IMR-90 (cell line): ENCODE measurements around the gene IRF6. TPM values are rescaled to one million over a fixed set of nuclear protein-coding genes. Genes with fewer than 3 reads are reported as not detected.

Experiments used
- ATAC-seq: fragments of 200-7000 bp; cut with Tn5 transposase; 2 replicates; pipeline ENCODE4 v1.9.1; 2020; ENCODE audit warnings: low read depth, mild to moderate bottlenecking, moderate library complexity
- BruUV-seq: library from RNA; stranded (reverse); fragments of 400-500 nt; replicated peaks from 2 replicates; lab custom pipeline; 2021; lab: Mats Ljungman, UMichigan
- CTCF ChIA-PET: fragments of 300-600 bp; formaldehyde crosslinking; extraction: SDS; loops from one replicate; lab custom pipeline; 2021; ENCODE audit warnings: antibody characterized with exemption; lab: Yijun Ruan, JAX
- POLR2A ChIA-PET: fragments of 300-600 bp; sonication (Branson Sonifier 250); formaldehyde crosslinking; loops from one replicate; lab custom pipeline; 2022; ENCODE audit warnings: antibody characterized with exemption; ENCODE audit not compliant: unreplicated experiment; lab: Charles Lee
- DNase-seq: peaks from one replicate; pipeline ENCODE4 v3.0.0; 2013
- H2AFZ ChIP-seq: replicated peaks from 2 replicates; pipeline ENCODE3; 2013; ENCODE audit warnings: low read length, mild to moderate bottlenecking; ENCODE audit not compliant: poor library complexity
- H2AK5ac ChIP-seq: 2 replicates; pipeline ENCODE4 v1.6.1; 2013; ENCODE audit warnings: low read depth, low read length, inconsistent platforms
- H2AK9ac ChIP-seq: replicated peaks from 2 replicates; pipeline ENCODE3; 2013; ENCODE audit warnings: mild to moderate bottlenecking, low read depth, low read length, moderate library complexity; ENCODE audit not compliant: poor library complexity
- H2BK120ac ChIP-seq: 2 replicates; pipeline ENCODE4 v1.6.1; 2013; ENCODE audit warnings: low read depth, low read length, inconsistent platforms
- H2BK15ac ChIP-seq: 3 replicates; pipeline ENCODE4 v1.6.1; 2013; ENCODE audit warnings: low read depth, low read length, inconsistent platforms
- H2BK20ac ChIP-seq: 2 replicates; pipeline ENCODE4 v1.6.1; 2013; ENCODE audit warnings: low read depth, mild to moderate bottlenecking, inconsistent platforms, low read length, moderate library complexity
- H2BK5ac ChIP-seq: 2 replicates; pipeline ENCODE4 v1.6.1; 2013; ENCODE audit warnings: mild to moderate bottlenecking, low read depth, low read length, inconsistent platforms; ENCODE audit not compliant: poor library complexity, severe bottlenecking
- H3K14ac ChIP-seq: replicated peaks from 2 replicates; pipeline ENCODE4 v1.6.1; 2013; ENCODE audit warnings: low read depth, low read length, inconsistent platforms
- H3K18ac ChIP-seq: 2 replicates; pipeline ENCODE4 v1.6.1; 2013; ENCODE audit warnings: low read depth, low read length, control low read depth
- H3K23ac ChIP-seq: 2 replicates; pipeline ENCODE4 v1.6.1; 2013; ENCODE audit warnings: low read depth, low read length, inconsistent platforms
- H3K27ac ChIP-seq: 2 replicates; pipeline ENCODE4 v1.5.1; 2013; ENCODE audit warnings: mild to moderate bottlenecking, control low read depth, low read length; ENCODE audit not compliant: insufficient read depth
- H3K27me3 ChIP-seq: 2 replicates; pipeline ENCODE4 v1.6.1; 2013; ENCODE audit warnings: low read length; ENCODE audit not compliant: control insufficient read depth, insufficient read depth
- H3K36me3 ChIP-seq: 2 replicates; pipeline ENCODE4 v1.6.1; 2013; ENCODE audit warnings: low read length, mixed read lengths; ENCODE audit not compliant: control insufficient read depth, insufficient read depth
- H3K4ac ChIP-seq: 2 replicates; pipeline ENCODE4 v1.6.1; 2013; ENCODE audit warnings: low read depth, low read length, inconsistent platforms
- H3K4me1 ChIP-seq: 2 replicates; pipeline ENCODE4 v1.6.1; 2013; ENCODE audit warnings: low read length, mixed read lengths; ENCODE audit not compliant: control insufficient read depth, insufficient read depth
- H3K4me2 ChIP-seq: 2 replicates; pipeline ENCODE4 v1.6.1; 2013; ENCODE audit warnings: low read depth, mild to moderate bottlenecking, control low read depth, low read length, moderate library complexity
- H3K4me3 ChIP-seq: 2 replicates; pipeline ENCODE4 v1.5.1; 2013; ENCODE audit warnings: low read depth, mild to moderate bottlenecking, control low read depth, low read length, moderate library complexity; ENCODE audit not compliant: insufficient read depth
- H3K56ac ChIP-seq: 2 replicates; pipeline ENCODE4 v1.6.1; 2013; ENCODE audit warnings: low read length, inconsistent platforms; ENCODE audit not compliant: insufficient read depth; ENCODE audit errors: extremely low read depth
- H3K79me1 ChIP-seq, 2 experiments: 2 replicates each; pipeline ENCODE4 v1.6.1; 2013; ENCODE audit warnings: low read length in 2 of 2, inconsistent platforms in 1 of 2, low read depth in 1 of 2
- H3K9ac ChIP-seq: 2 replicates; pipeline ENCODE4 v1.6.1; 2013; ENCODE audit warnings: low read depth, low read length, control low read depth
- H3K9me1 ChIP-seq: 2 replicates; pipeline ENCODE4 v1.6.1; 2013; ENCODE audit warnings: low read length, inconsistent platforms; ENCODE audit not compliant: insufficient read depth
- H3K9me3 ChIP-seq: 2 replicates; pipeline ENCODE4 v1.6.1; 2013; ENCODE audit warnings: low read length; ENCODE audit not compliant: control insufficient read depth, insufficient read depth
- H4K20me1 ChIP-seq: 2 replicates; pipeline ENCODE4 v1.6.1; 2013; ENCODE audit warnings: low read length, inconsistent platforms; ENCODE audit not compliant: insufficient read depth
- H4K5ac ChIP-seq: 2 replicates; pipeline ENCODE4 v1.6.1; 2013; ENCODE audit warnings: mild to moderate bottlenecking, low read depth, low read length, control low read depth
- H4K8ac ChIP-seq, 2 experiments: 2 replicates each; pipeline ENCODE4 v1.6.1; 2013; ENCODE audit warnings: low read depth in 2 of 2, low read length in 2 of 2, control low read depth in 1 of 2, inconsistent platforms in 1 of 2
- H4K91ac ChIP-seq: 2 replicates; pipeline ENCODE4 v1.6.1; 2013; ENCODE audit warnings: low read depth, low read length, inconsistent platforms; ENCODE audit not compliant: insufficient read depth
- MXI1 ChIP-seq: IDR thresholded peaks from 2 replicates; pipeline ENCODE4 v1.6.1; 2012; ENCODE audit warnings: low read depth, mild to moderate bottlenecking, low read length, moderate library complexity, borderline replicate concordance
- RAD21 ChIP-seq: IDR thresholded peaks from 2 replicates; pipeline ENCODE4 v1.6.1; 2012; ENCODE audit warnings: low read length, improper control_type of control experiment
- RCOR1 ChIP-seq: IDR thresholded peaks from 2 replicates; pipeline ENCODE4 v1.6.1; 2012; ENCODE audit warnings: mild to moderate bottlenecking, low read length, improper control_type of control experiment; ENCODE audit not compliant: insufficient replicate concordance
- RFX5 ChIP-seq: IDR thresholded peaks from 2 replicates; pipeline ENCODE4 v1.8.0; 2012; ENCODE audit warnings: low read depth, mild to moderate bottlenecking, low read length, moderate library complexity
- WGBS, 2 experiments: methylation state at CpG; one replicate each; pipeline versions ENCODE4 v1.1.5 to v1.1.7; 2013; ENCODE audit warnings: missing lambda C conversion rate in 2 of 2; ENCODE audit not compliant: insufficient read length in 1 of 2; ENCODE audit errors: extremely low coverage in 2 of 2; 5-methylcytosine and 5-hydroxymethylcytosine counted together
- dilution Hi-C: fragments of 300-500 bp; cut with HindIII; formaldehyde crosslinking; loops from one replicate; pipeline ENCODE4 v1.14.3; 2018; ENCODE audit warnings: low sequenced_read_pairs; ENCODE audit not compliant: unreplicated experiment
- in situ Hi-C: fragments of 300-500 bp; cut with MboI; formaldehyde crosslinking; loops from 3 replicates; pipeline ENCODE4 v1.14.3; 2019; ENCODE audit warnings: low sequenced_read_pairs, inconsistent platforms, mixed read lengths
- intact Hi-C: fragments of 100-400 bp; cut with micrococcal nuclease; formaldehyde crosslinking; loops from 2 replicates; pipeline ENCODE4 v1.10.0; 2022
- polyA plus RNA-seq, 3 experiments: library from polyadenylated mRNA; depleted of rRNA; stranded (reverse); fragments of >200 nt; gene quantifications; 2 replicates each; pipeline ENCODE4 v1.2.3, GENCODE V29; 2012; ENCODE audit warnings: low replicate concordance in 1 of 3
- total RNA-seq: library from RNA; depleted of rRNA; stranded (reverse); fragments of >200 nt; gene quantifications from 2 replicates; pipeline ENCODE4 v1.2.3, GENCODE V29; 2012
- TF ChIP-seq, protein P1 (sequence below): fragments of 150-350 bp; IDR thresholded peaks from 2 replicates; pipeline ENCODE4 v1.6.1; 2017; ENCODE audit warnings: mild to moderate bottlenecking, antibody characterized with exemption, low read length, low read depth
- TF ChIP-seq, protein P2 (sequence below): conservative IDR thresholded peaks from 2 replicates; pipeline ENCODE4 v1.5.1; 2012; ENCODE audit warnings: mild to moderate bottlenecking, low read depth, low read length, improper control_type of control experiment
- TF ChIP-seq, protein P3 (sequence below): fragments of 150-350 bp; IDR thresholded peaks from 2 replicates; pipeline ENCODE4 v1.6.1; 2016; ENCODE audit warnings: low read depth, mild to moderate bottlenecking, low read length, moderate library complexity, borderline replicate concordance

IRF6 gene
- total and polyA plus RNA-seq, 2 of the 4 experiments (the other 2 are of a cell fraction): 1.2 to 2.9 TPM

DNA sequence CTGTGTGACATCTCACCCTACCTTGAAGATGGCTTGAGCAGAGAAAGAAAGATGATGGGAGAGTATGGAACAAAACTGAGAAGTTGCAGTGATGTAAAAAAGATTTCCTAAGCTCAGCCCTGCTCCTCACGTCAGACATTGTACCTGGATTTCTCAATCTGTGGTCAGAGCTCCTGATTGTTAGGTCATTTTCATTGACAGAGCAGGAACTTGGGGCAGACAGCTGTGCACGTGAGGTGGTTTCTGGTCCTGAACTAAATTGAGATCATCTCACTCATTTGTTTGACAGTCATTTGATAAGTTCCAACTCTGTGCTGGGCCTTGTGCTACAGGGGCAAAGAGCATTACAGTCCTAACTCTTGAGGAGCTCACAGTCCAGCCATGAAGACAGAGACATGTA lies 39.9 kb downstream of the IRF6 start:
- Histone ChIP-seq H4K20me1 (no peaks in the 10 kb centered on the region), H3K9me1 (peaks cover 20% of the 10 kb centered on the region), H2AK9ac (no peak overlapping the region), H3K23ac (no peak overlapping the region), H3K79me1 (peaks cover 0 to 8% of the 10 kb centered on the region in 2 experiments; a peak in 2 of 4 replicates), H4K8ac (no peak overlapping the region), H2BK120ac (no peak overlapping the region), H3K56ac (no peak overlapping the region), H3K9ac (no peak overlapping the region), H4K91ac (no peak overlapping the region; the same call in 1 of the 2 replicates), H3K4me2 (no peak overlapping the region), H3K27me3 (no peaks in the 10 kb centered on the region), H3K14ac (no peak overlapping the region), H3K4ac (no peak overlapping the region), H2AFZ (no peak overlapping the region), H3K9me3 (no peaks in the 10 kb centered on the region), H3K36me3 (no peaks in the 10 kb centered on the region), H2BK5ac (no peak overlapping the region), H3K4me3 (no peak overlapping the region), H3K4me1 (peaks cover 11% of the 10 kb centered on the region), H2AK5ac (no peak overlapping the region), H4K5ac (no peak overlapping the region), H3K18ac (no peak overlapping the region), H2BK15ac (no peak overlapping the region), H2BK20ac (no peak overlapping the region), H3K27ac (no peak overlapping the region)
- WGBS, 2 experiments: no CpG with 5 or more reads among the region's 2 CpGs
- no peak for DNase-seq
- BruUV-seq: no TSS peak
- no peak for ATAC-seq
- no peak for TF ChIP-seq RAD21
- TF ChIP-seq, protein P1, sequence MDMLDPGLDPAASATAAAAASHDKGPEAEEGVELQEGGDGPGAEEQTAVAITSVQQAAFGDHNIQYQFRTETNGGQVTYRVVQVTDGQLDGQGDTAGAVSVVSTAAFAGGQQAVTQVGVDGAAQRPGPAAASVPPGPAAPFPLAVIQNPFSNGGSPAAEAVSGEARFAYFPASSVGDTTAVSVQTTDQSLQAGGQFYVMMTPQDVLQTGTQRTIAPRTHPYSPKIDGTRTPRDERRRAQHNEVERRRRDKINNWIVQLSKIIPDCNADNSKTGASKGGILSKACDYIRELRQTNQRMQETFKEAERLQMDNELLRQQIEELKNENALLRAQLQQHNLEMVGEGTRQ: no peak
- TF ChIP-seq, protein P2, sequence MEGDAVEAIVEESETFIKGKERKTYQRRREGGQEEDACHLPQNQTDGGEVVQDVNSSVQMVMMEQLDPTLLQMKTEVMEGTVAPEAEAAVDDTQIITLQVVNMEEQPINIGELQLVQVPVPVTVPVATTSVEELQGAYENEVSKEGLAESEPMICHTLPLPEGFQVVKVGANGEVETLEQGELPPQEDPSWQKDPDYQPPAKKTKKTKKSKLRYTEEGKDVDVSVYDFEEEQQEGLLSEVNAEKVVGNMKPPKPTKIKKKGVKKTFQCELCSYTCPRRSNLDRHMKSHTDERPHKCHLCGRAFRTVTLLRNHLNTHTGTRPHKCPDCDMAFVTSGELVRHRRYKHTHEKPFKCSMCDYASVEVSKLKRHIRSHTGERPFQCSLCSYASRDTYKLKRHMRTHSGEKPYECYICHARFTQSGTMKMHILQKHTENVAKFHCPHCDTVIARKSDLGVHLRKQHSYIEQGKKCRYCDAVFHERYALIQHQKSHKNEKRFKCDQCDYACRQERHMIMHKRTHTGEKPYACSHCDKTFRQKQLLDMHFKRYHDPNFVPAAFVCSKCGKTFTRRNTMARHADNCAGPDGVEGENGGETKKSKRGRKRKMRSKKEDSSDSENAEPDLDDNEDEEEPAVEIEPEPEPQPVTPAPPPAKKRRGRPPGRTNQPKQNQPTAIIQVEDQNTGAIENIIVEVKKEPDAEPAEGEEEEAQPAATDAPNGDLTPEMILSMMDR: no peak
- TF ChIP-seq MXI1: no peak
- TF ChIP-seq, protein P3, sequence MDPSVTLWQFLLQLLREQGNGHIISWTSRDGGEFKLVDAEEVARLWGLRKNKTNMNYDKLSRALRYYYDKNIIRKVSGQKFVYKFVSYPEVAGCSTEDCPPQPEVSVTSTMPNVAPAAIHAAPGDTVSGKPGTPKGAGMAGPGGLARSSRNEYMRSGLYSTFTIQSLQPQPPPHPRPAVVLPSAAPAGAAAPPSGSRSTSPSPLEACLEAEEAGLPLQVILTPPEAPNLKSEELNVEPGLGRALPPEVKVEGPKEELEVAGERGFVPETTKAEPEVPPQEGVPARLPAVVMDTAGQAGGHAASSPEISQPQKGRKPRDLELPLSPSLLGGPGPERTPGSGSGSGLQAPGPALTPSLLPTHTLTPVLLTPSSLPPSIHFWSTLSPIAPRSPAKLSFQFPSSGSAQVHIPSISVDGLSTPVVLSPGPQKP: no peak
- no peak for TF ChIP-seq RFX5
- TF ChIP-seq RCOR1: no peak
- dilution Hi-C loops: no loop called here
- in situ Hi-C loops: no loop called here
- POLR2A ChIA-PET: interaction anchor here (0.6 kb wide), 1 partner anchor 147 kb away, joined by 5 read pairs; no protein-coding TSS in a partner anchor
- CTCF ChIA-PET: no interaction called here
- intact Hi-C loops: no loop called here
